ENCODE results near the gene SNAPIN.

- TF ChIP-seq, protein P1, sequence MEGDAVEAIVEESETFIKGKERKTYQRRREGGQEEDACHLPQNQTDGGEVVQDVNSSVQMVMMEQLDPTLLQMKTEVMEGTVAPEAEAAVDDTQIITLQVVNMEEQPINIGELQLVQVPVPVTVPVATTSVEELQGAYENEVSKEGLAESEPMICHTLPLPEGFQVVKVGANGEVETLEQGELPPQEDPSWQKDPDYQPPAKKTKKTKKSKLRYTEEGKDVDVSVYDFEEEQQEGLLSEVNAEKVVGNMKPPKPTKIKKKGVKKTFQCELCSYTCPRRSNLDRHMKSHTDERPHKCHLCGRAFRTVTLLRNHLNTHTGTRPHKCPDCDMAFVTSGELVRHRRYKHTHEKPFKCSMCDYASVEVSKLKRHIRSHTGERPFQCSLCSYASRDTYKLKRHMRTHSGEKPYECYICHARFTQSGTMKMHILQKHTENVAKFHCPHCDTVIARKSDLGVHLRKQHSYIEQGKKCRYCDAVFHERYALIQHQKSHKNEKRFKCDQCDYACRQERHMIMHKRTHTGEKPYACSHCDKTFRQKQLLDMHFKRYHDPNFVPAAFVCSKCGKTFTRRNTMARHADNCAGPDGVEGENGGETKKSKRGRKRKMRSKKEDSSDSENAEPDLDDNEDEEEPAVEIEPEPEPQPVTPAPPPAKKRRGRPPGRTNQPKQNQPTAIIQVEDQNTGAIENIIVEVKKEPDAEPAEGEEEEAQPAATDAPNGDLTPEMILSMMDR (IDR thresholded peaks at IDR 0.05): no peak
- TF ChIP-seq EZH2phosphoT487 (IDR thresholded peaks at IDR 0.05; ENCODE audit: borderline replicate concordance, low read depth) (no peak), REST (IDR thresholded peaks at IDR 0.05; ENCODE audit: low read depth, low read length) (no peak), SIN3A (IDR thresholded peaks at IDR 0.05; ENCODE audit: borderline replicate concordance, low read depth, low read length) (no peak), RXRA (IDR thresholded peaks at IDR 0.05; ENCODE audit: borderline replicate concordance, low read depth) (no peak), GABPA (IDR thresholded peaks at IDR 0.05; ENCODE audit: low read depth) (no peak), EP300 (IDR thresholded peaks at IDR 0.05; ENCODE audit: borderline replicate concordance in 1 of 2, low read depth in 1 of 2, low read length in 1 of 2) (no peak), CHD2 (IDR thresholded peaks at IDR 0.05; ENCODE audit: low read length, partially characterized antibody) (no peak), MAX (IDR thresholded peaks at IDR 0.05; ENCODE audit: low read depth) (no peak)
These were observed 29.7 kb upstream of the SNAPIN start for GRCh38 chr1:153628638-153629342.
